Measurements from ENCODE around the gene NPAS2.

NPAS2 gene

GRCh38 chr2:100903534-100904258 is 83.8 kb downstream of the NPAS2 start:
- H3K4me1 ChIP-seq (ENCODE audit: control insufficient read depth in 2 of 2, insufficient read depth in 2 of 2, low read length in 2 of 2) = no peaks in the 10 kb centered on the region
- no peaks in the 10 kb centered on the region for H3K27me3 ChIP-seq (ENCODE audit: control insufficient read depth in 2 of 2, insufficient read depth in 2 of 2, low read length in 2 of 2)
- H3K36me3 ChIP-seq (ENCODE audit: control insufficient read depth in 2 of 2, insufficient read depth in 2 of 2, low read length in 2 of 2) = peaks cover 0 to 3% of the 10 kb centered on the region in 2 donors
- H3K27ac ChIP-seq (ENCODE audit: low read depth in 2 of 2, low read length in 2 of 2) = no peak overlapping the region
- H3K9me3 ChIP-seq (ENCODE audit: control insufficient read depth in 2 of 2, low read length in 2 of 2) = no peaks in the 10 kb centered on the region
- no peak overlapping the region for H3K4me3 ChIP-seq (ENCODE audit: low read length in 2 of 2)
- no peak overlapping the region for H3K9ac ChIP-seq (ENCODE audit: low read depth in 1 of 2, low read length in 2 of 2)

DNA sequence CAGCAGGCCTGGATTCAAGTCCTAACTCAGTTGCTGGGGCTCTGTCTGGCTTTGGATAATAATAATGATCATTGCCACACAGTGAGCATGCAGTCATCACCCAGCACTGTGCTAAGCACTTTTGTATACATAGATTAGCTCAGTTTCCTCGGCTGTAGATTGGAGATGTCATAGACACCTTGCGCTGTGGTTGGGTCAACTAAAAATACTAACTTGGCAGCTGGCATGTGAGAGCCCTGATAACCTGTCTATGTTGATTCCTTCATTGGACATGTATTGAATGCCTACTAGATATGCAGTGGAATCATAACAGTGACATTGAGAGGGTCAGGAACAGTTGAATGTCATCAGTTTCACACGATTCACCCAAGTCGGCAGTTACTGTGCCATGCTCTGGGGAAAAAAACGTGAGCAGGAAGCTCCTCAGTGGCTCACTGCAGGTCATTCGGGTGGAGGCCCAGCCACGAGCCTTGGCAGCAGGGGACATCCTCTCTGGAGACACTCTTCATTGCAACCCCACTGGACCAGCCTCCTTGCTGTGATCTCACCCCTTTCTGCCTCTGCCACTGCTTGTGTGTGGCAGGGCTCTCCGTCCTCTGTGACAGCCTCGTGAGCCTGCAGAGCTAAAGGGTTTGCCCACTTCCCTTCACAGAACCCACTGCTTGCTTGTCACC is 85.3 kb downstream of the NPAS2 start:
- Histone ChIP-seq H3K27me3 (ENCODE audit: control insufficient read depth in 2 of 2, insufficient read depth in 2 of 2, low read length in 2 of 2) (no peaks in the 10 kb centered on the region), H3K36me3 (ENCODE audit: control insufficient read depth in 2 of 2, insufficient read depth in 2 of 2, low read length in 2 of 2) (peaks cover 0 to 3% of the 10 kb centered on the region in 2 donors), H3K27ac (ENCODE audit: low read depth in 2 of 2, low read length in 2 of 2) (no peak overlapping the region), H3K9me3 (ENCODE audit: control insufficient read depth in 2 of 2, low read length in 2 of 2) (no peaks in the 10 kb centered on the region), H3K4me1 (ENCODE audit: control insufficient read depth in 2 of 2, insufficient read depth in 2 of 2, low read length in 2 of 2) (no peaks in the 10 kb centered on the region), H3K9ac (ENCODE audit: low read depth in 1 of 2, low read length in 2 of 2) (no peak overlapping the region), H3K4me3 (ENCODE audit: low read length in 2 of 2) (no peak overlapping the region)

DNA sequence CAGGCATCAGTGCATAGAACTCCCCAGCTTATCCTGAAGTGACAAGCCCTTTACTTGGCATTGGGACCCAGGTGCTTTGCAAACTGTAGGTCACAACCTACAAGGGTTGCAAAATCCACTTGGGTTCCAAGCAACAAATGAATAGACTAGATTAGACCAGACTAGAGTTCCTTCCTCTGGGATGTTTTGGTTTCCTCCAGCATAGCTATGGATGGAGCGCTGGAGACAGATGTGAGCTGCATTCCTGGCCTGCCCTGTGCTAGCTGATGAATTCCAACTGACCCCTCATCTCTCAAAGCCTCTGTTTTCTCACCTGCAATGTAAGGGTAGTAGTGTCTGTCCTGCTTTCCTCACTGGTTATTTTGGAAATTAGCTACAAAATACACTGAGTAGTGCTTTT is 86.2 kb downstream of the NPAS2 start:
- H3K9ac ChIP-seq (ENCODE audit: low read depth in 1 of 2, low read length in 2 of 2) = no peak overlapping the region
- no peaks in the 10 kb centered on the region for H3K4me1 ChIP-seq (ENCODE audit: control insufficient read depth in 2 of 2, insufficient read depth in 2 of 2, low read length in 2 of 2)
- H3K36me3 ChIP-seq (ENCODE audit: control insufficient read depth in 2 of 2, insufficient read depth in 2 of 2, low read length in 2 of 2) = peaks cover 0 to 3% of the 10 kb centered on the region in 2 donors
- no peak overlapping the region for H3K4me3 ChIP-seq (ENCODE audit: low read length in 2 of 2)
- no peaks in the 10 kb centered on the region for H3K9me3 ChIP-seq (ENCODE audit: control insufficient read depth in 2 of 2, low read length in 2 of 2)
- H3K27ac ChIP-seq (ENCODE audit: low read depth in 2 of 2, low read length in 2 of 2) = no peak overlapping the region
- no peaks in the 10 kb centered on the region for H3K27me3 ChIP-seq (ENCODE audit: control insufficient read depth in 2 of 2, insufficient read depth in 2 of 2, low read length in 2 of 2)

GRCh38 chr2:100906679-100907078 is 86.7 kb downstream of the NPAS2 start:
- Histone ChIP-seq H3K36me3 (ENCODE audit: control insufficient read depth in 2 of 2, insufficient read depth in 2 of 2, low read length in 2 of 2) (peaks cover 0 to 3% of the 10 kb centered on the region in 2 donors), H3K4me1 (ENCODE audit: control insufficient read depth in 2 of 2, insufficient read depth in 2 of 2, low read length in 2 of 2) (no peaks in the 10 kb centered on the region), H3K27me3 (ENCODE audit: control insufficient read depth in 2 of 2, insufficient read depth in 2 of 2, low read length in 2 of 2) (no peaks in the 10 kb centered on the region), H3K27ac (ENCODE audit: low read depth in 2 of 2, low read length in 2 of 2) (no peak overlapping the region), H3K9ac (ENCODE audit: low read depth in 1 of 2, low read length in 2 of 2) (no peak overlapping the region), H3K9me3 (ENCODE audit: control insufficient read depth in 2 of 2, low read length in 2 of 2) (no peaks in the 10 kb centered on the region), H3K4me3 (ENCODE audit: low read length in 2 of 2) (no peak overlapping the region)

GRCh38 chr2:100907832-100908231 is 87.9 kb downstream of the NPAS2 start:
- Histone ChIP-seq H3K4me3 (ENCODE audit: low read length in 2 of 2) (no peak overlapping the region), H3K27ac (ENCODE audit: low read depth in 2 of 2, low read length in 2 of 2) (no peak overlapping the region), H3K27me3 (ENCODE audit: control insufficient read depth in 2 of 2, insufficient read depth in 2 of 2, low read length in 2 of 2) (no peaks in the 10 kb centered on the region), H3K9me3 (ENCODE audit: control insufficient read depth in 2 of 2, low read length in 2 of 2) (no peaks in the 10 kb centered on the region), H3K4me1 (ENCODE audit: control insufficient read depth in 2 of 2, insufficient read depth in 2 of 2, low read length in 2 of 2) (no peaks in the 10 kb centered on the region), H3K9ac (ENCODE audit: low read depth in 1 of 2, low read length in 2 of 2) (no peak overlapping the region), H3K36me3 (ENCODE audit: control insufficient read depth in 2 of 2, insufficient read depth in 2 of 2, low read length in 2 of 2) (peaks cover 0 to 3% of the 10 kb centered on the region in 2 donors)

- Histone ChIP-seq H3K9ac (ENCODE audit: low read depth in 1 of 2, low read length in 2 of 2) (no peak overlapping the region), H3K4me3 (ENCODE audit: low read length in 2 of 2) (no peak overlapping the region), H3K36me3 (ENCODE audit: control insufficient read depth in 2 of 2, insufficient read depth in 2 of 2, low read length in 2 of 2) (peaks cover 0 to 3% of the 10 kb centered on the region in 2 donors), H3K27ac (ENCODE audit: low read depth in 2 of 2, low read length in 2 of 2) (no peak overlapping the region), H3K9me3 (ENCODE audit: control insufficient read depth in 2 of 2, low read length in 2 of 2) (no peaks in the 10 kb centered on the region), H3K4me1 (ENCODE audit: control insufficient read depth in 2 of 2, insufficient read depth in 2 of 2, low read length in 2 of 2) (no peaks in the 10 kb centered on the region), H3K27me3 (ENCODE audit: control insufficient read depth in 2 of 2, insufficient read depth in 2 of 2, low read length in 2 of 2) (no peaks in the 10 kb centered on the region)
Observed at GRCh38 chr2:100909534-100910081, 89.7 kb downstream of the NPAS2 start.

- Histone ChIP-seq H3K4me3 (ENCODE audit: low read length in 2 of 2) (no peak overlapping the region), H3K9me3 (ENCODE audit: control insufficient read depth in 2 of 2, low read length in 2 of 2) (no peaks in the 10 kb centered on the region), H3K27ac (ENCODE audit: low read depth in 2 of 2, low read length in 2 of 2) (no peak overlapping the region), H3K4me1 (ENCODE audit: control insufficient read depth in 2 of 2, insufficient read depth in 2 of 2, low read length in 2 of 2) (no peaks in the 10 kb centered on the region), H3K9ac (ENCODE audit: low read depth in 1 of 2, low read length in 2 of 2) (no peak overlapping the region), H3K36me3 (ENCODE audit: control insufficient read depth in 2 of 2, insufficient read depth in 2 of 2, low read length in 2 of 2) (peaks cover 0 to under 1% of the 10 kb centered on the region in 2 donors), H3K27me3 (ENCODE audit: control insufficient read depth in 2 of 2, insufficient read depth in 2 of 2, low read length in 2 of 2) (no peaks in the 10 kb centered on the region)
Observed at GRCh38 chr2:100910111-100910510, 90.2 kb downstream of the NPAS2 start.

GRCh38 chr2:100919316-100919715 is 99.4 kb downstream of the NPAS2 start:
- Histone ChIP-seq H3K9me3 (ENCODE audit: control insufficient read depth in 2 of 2, low read length in 2 of 2) (no peaks in the 10 kb centered on the region), H3K27ac (ENCODE audit: low read depth in 2 of 2, low read length in 2 of 2) (no peak overlapping the region), H3K36me3 (ENCODE audit: control insufficient read depth in 2 of 2, insufficient read depth in 2 of 2, low read length in 2 of 2) (no peaks in the 10 kb centered on the region)

GRCh38 chr2:100921685-100922161 is 101.8 kb downstream of the NPAS2 start:
- H3K27ac ChIP-seq (ENCODE audit: low read depth in 2 of 2, low read length in 2 of 2) = no peak overlapping the region
- H3K9me3 ChIP-seq (ENCODE audit: control insufficient read depth in 2 of 2, low read length in 2 of 2) = no peaks in the 10 kb centered on the region

More at GRCh38 chr2:100919316-100919715, 99.4 kb downstream of the NPAS2 start:
- Histone ChIP-seq H3K9ac (ENCODE audit: low read depth in 1 of 2, low read length in 2 of 2) (no peak overlapping the region), H3K4me1 (ENCODE audit: control insufficient read depth in 2 of 2, insufficient read depth in 2 of 2, low read length in 2 of 2) (peaks cover 0 to under 1% of the 10 kb centered on the region in 2 donors), H3K4me3 (ENCODE audit: low read length in 2 of 2) (no peak overlapping the region), H3K27me3 (ENCODE audit: control insufficient read depth in 2 of 2, insufficient read depth in 2 of 2, low read length in 2 of 2) (no peaks in the 10 kb centered on the region)

DNA sequence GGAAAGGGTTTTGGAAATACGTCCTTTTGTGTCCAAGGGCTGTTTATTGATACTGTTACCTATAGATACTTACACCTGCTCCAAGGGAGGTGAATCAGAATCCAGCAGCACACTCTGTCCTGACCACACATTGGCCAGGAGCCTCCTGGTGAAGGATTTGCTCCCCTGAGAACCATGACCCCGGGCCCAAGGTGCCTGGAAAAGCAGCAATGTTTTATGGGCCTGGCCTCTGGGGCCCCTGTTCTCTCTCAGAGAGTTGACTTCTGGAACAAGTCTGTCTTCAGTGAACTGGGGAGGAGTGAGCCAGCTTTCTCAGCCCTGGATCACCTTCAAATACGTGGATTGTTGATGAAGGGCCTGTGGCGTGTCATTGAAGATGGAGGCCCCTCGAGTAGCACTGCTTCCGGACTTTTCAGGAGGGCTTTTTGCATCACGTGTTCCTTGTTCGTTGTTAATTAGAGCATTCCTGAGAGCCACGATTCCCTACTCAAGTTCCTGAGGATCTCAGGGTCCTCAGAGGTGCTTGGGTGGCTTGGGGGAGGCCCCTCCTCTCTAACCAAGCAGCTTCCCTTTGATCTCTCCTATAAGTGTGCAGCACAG is 103.6 kb downstream of the NPAS2 start:
- no peak overlapping the region for H3K27ac ChIP-seq (ENCODE audit: low read depth in 2 of 2, low read length in 2 of 2)
- no peaks in the 10 kb centered on the region for H3K27me3 ChIP-seq (ENCODE audit: control insufficient read depth in 2 of 2, insufficient read depth in 2 of 2, low read length in 2 of 2)
- H3K4me3 ChIP-seq (ENCODE audit: low read length in 2 of 2) = no peak overlapping the region
- H3K9ac ChIP-seq (ENCODE audit: low read depth in 1 of 2, low read length in 2 of 2) = no peak overlapping the region
- no peaks in the 10 kb centered on the region for H3K9me3 ChIP-seq (ENCODE audit: control insufficient read depth in 2 of 2, low read length in 2 of 2)
- H3K4me1 ChIP-seq (ENCODE audit: control insufficient read depth in 2 of 2, insufficient read depth in 2 of 2, low read length in 2 of 2) = peaks cover 0 to 6% of the 10 kb centered on the region in 2 donors
- H3K36me3 ChIP-seq (ENCODE audit: control insufficient read depth in 2 of 2, insufficient read depth in 2 of 2, low read length in 2 of 2) = peaks cover 5 to 8% of the 10 kb centered on the region in 2 donors

More at GRCh38 chr2:100921685-100922161, 101.8 kb downstream of the NPAS2 start:
- H3K4me3 ChIP-seq (ENCODE audit: low read length in 2 of 2) = no peak overlapping the region
- peaks cover 0 to 6% of the 10 kb centered on the region in 2 donors for H3K4me1 ChIP-seq (ENCODE audit: control insufficient read depth in 2 of 2, insufficient read depth in 2 of 2, low read length in 2 of 2)
- peaks cover 0 to 3% of the 10 kb centered on the region in 2 donors for H3K36me3 ChIP-seq (ENCODE audit: control insufficient read depth in 2 of 2, insufficient read depth in 2 of 2, low read length in 2 of 2)
- H3K9ac ChIP-seq (ENCODE audit: low read depth in 1 of 2, low read length in 2 of 2) = no peak overlapping the region
- no peaks in the 10 kb centered on the region for H3K27me3 ChIP-seq (ENCODE audit: control insufficient read depth in 2 of 2, insufficient read depth in 2 of 2, low read length in 2 of 2)
